ENCODE results near the gene HS3ST6.
A peak's percentile ranks its signal among the peaks of the same experiment; 100 is the strongest.
"Not testable (repeated sequence)": the region's sequence is repeated elsewhere in the genome, so short reads cannot be mapped to it uniquely, and the experiment has no call there.

The HS3ST6 gene

DNA sequence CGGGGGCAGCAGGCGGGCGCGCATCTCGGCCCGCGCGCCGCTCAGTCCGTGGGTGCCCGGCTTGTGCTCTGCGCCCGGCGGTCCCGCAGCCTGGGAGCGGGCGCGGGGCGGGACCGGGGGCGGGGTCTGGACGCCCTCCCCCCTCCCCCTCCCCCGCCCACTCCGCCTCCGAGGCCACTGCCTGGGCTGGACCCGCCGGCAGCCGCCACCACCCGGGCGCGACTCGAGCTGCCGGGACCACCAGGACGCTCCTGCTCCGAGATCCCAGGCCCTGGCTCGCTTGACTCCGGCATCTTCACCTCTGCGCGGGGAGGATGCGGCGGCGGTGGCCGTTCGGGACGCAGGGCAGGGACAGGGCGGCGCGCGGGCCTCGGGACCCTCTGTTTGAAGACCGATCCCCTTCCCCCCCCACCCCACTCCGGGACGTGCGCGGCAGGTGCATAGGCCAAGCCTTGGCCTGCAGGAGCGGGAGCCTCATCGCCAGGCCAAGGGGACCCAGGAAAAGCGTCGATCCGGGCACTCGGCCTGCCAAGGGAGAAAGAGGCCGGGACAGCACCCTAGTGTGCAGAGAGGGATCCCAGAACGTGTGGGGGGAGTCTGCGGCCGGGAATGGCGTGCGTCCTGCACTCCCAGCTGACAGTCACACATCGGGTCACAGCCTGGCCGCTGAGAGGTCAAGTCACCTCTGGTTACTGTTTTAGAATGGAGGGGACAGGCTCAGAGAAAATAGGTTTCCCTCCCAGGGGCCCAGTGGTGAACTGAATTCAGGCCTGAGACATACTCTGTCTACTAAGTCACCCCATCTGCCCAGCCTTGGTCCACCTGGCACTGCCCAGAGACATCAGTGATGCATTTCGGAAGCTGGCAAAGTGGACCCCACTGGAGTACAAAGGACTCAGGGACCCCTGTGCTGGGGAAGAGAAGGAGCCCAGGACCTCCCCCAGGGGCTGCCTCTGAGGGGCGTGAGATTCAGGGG, at the start of gene HS3ST6:
HS3ST6 (minus strand) TSS at position 65 of the 976 bp plus-strand sequence. CDS start 92 bp downstream, outside the sequence.
- no peak for DNase-seq (ENCODE audit: low spot score)

GRCh38 chr16:1966460-1966859, 48.2 kb upstream of the HS3ST6 start, which contains the start of gene RNF151:
Gene RNF151 (plus strand): TSS chr16:1966856. CDS start chr16:1966882, 26 bp downstream.
- no peak for DNase-seq (ENCODE audit: low spot score)

DNA sequence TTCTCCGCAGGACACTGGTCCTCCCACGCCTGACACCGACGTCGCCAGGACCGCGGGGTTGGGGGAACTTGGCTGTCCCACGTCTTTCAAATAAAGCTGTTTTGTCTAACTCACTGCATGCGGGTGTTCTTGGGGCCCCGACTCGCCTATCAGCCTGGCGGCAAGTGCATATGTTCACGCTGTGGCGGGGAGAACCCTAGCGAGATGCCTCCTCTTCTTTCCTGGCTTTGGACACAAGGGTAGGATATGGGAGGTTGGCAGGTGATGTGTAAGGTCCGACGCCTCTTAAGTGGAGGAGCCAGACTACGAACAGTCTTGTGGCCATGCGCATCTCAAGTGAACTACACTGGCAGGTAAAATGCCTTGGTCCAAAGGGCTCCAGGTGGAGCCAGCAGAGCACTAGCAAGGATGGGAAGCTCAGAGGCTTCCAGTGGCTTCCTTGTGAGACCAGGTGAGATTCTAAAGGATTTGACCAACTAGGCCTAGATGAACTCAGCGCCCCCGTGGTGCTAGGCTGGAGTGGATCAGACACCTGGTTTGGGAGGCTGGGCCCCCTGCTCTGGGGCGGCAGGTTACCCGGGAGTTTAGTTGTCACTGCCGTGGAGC, 47.3 kb upstream of the HS3ST6 start:
- DNase-seq (ENCODE audit: low spot score): no peak

GRCh38 chr16:1964506-1965395, 46.5 kb upstream of the HS3ST6 start, which contains the start of gene RPS2:
Gene RPS2 (minus strand): TSS chr16:1964826. CDS start chr16:1964625, 201 bp downstream.
- peak; percentile 99 for DNase-seq (ENCODE audit: low spot score)

- peak; percentile 37 for DNase-seq (ENCODE audit: low spot score)
These were observed 45.7 kb upstream of the HS3ST6 start for GRCh38 chr16:1963806-1964505.

GRCh38 chr16:1962161-1963153, 44.2 kb upstream of the HS3ST6 start:
- DNase-seq (ENCODE audit: low spot score): not testable (repeated sequence)

DNA sequence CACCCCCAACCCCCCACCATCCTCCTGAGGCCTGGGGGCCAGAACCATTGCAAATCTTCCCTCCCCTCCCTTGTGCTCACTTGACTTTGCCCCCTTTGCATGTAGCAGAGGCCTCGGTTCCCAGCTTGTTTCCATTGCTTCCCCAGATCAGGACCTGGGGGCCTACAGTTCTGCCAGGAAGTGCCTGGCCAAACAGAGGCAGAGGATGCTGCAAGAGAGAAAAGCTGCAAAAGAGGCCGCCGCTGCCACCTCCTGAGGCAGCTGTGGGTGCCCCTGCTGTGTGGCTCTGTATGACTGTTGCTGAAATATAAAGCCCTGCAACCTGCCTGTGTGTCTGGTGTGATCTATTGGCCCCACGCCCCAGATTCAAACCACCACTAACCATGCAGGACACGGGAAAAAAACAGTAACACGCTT, 43.4 kb upstream of the HS3ST6 start:
- DNase-seq (ENCODE audit: low spot score): peak; percentile 73

GRCh38 chr16:1960665-1961630, 42.7 kb upstream of the HS3ST6 start:
- DNase-seq (ENCODE audit: low spot score): peak; percentile 80

GRCh38 chr16:1959269-1960039, 41.2 kb upstream of the HS3ST6 start, which contains the start of gene NDUFB10:
Gene NDUFB10 (plus strand): TSS chr16:1959538. CDS start chr16:1959625, 87 bp downstream.
- DNase-seq (ENCODE audit: low spot score): peak; percentile 93

GRCh38 chr16:1958715-1959268, 40.6 kb upstream of the HS3ST6 start:
- no peak for DNase-seq (ENCODE audit: low spot score)

DNA sequence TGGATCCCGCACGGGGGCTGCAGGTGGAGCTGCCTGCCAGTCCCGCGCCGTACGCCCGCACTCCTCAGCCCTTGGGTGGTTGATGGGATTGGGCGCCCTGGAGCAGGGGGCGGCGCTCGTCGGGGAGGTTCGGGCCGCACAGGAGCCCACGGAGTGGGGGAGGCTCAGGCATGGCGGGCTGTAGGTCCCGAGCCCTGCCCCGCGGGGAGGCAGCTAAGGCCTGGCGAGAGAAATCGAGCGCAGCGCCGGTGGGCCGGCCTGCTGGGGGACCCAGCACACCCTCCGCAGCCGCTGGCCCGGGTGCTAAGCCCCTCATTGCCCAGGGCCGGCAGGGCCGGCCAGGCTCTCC, 39.9 kb upstream of the HS3ST6 start:
- DNase-seq (ENCODE audit: low spot score): not testable (repeated sequence)

DNA sequence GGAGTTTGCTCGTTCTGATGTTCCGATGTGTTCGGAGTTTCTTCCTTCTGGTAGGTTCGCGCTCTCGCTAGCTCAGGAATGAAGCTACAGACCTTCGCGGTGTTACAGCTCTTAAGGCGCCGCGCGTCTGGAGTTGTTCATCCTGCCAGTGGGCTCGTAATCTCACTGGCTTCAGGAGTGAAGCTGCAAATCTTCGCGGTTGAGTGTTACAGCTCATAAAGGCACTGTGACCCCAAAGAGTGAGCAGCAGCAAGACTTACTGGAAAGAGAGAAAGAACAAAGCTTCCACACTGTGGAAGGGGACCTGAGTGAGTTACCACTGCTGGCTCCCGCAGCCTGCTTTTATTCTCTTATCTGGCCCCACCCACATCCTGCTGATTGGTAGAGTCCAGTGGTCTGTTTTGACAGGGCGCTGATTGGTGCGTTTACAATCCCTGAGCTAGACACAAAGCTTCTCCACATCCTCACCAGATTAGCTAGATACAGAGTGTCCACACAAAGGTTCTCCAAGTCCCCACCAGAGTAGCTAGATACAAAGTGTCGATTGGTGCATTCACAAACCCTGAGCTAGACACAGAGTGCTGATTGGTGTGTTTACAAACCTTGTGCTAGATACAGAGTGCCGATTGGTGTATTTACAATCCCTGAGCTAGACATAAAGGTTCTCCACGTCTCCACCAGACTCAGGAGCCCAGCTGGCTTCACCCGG, 39.4 kb upstream of the HS3ST6 start:
- DNase-seq (ENCODE audit: low spot score): not testable (repeated sequence)

GRCh38 chr16:1953734-1954133, 35.5 kb upstream of the HS3ST6 start:
- DNase-seq (ENCODE audit: low spot score): no peak

DNA sequence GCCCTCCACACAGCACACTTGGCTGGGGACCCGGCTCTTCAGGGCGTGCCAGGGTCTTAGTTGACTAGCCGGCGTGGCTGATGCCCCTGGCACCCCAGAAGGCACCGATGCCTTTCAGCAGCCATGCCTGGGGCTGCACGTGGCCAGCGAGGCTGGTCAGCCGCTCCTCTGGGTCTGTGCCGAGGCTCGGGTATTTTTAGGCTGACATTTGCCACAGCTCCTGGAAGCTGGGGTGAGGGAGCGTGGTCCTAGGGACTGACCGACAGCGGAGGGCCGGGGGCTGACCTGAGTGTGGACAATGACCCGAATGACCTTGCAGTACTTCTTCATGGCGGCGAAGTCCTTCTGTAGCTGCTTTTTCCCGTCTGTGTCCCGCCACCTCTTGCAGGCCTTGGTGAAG, 32.3 kb upstream of the HS3ST6 start:
- no peak for DNase-seq (ENCODE audit: low spot score)

- DNase-seq (ENCODE audit: low spot score): no peak
These were observed 31.8 kb upstream of the HS3ST6 start for GRCh38 chr16:1950047-1950446.

GRCh38 chr16:1949507-1949906, 31.3 kb upstream of the HS3ST6 start:
- no peak for DNase-seq (ENCODE audit: low spot score)

- no peak for DNase-seq (ENCODE audit: low spot score)
These were observed 29.1 kb upstream of the HS3ST6 start for GRCh38 chr16:1947369-1947670.

Measured in RKO (cell line).